GM10266 (cell line): Measurements from ENCODE around the gene STARD13.

Experiments
- DNase-seq: peaks from one replicate; pipeline ENCODE4 v3.0.0; 2012; ENCODE audit errors: extremely low spot score
- TF ChIP-seq, protein P1 (sequence below): IDR thresholded peaks from 2 replicates; pipeline ENCODE4 v1.5.1; 2012; ENCODE audit warnings: mild to moderate bottlenecking, low read depth; ENCODE audit not compliant: control insufficient read depth, insufficient read depth; ENCODE audit errors: missing control alignments

The STARD13 gene

GRCh38 chr13:33281951-33282595, 3.5 kb downstream of the STARD13 start:
- DNase-seq = no peak
- TF ChIP-seq, protein P1, sequence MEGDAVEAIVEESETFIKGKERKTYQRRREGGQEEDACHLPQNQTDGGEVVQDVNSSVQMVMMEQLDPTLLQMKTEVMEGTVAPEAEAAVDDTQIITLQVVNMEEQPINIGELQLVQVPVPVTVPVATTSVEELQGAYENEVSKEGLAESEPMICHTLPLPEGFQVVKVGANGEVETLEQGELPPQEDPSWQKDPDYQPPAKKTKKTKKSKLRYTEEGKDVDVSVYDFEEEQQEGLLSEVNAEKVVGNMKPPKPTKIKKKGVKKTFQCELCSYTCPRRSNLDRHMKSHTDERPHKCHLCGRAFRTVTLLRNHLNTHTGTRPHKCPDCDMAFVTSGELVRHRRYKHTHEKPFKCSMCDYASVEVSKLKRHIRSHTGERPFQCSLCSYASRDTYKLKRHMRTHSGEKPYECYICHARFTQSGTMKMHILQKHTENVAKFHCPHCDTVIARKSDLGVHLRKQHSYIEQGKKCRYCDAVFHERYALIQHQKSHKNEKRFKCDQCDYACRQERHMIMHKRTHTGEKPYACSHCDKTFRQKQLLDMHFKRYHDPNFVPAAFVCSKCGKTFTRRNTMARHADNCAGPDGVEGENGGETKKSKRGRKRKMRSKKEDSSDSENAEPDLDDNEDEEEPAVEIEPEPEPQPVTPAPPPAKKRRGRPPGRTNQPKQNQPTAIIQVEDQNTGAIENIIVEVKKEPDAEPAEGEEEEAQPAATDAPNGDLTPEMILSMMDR = no peak

DNA sequence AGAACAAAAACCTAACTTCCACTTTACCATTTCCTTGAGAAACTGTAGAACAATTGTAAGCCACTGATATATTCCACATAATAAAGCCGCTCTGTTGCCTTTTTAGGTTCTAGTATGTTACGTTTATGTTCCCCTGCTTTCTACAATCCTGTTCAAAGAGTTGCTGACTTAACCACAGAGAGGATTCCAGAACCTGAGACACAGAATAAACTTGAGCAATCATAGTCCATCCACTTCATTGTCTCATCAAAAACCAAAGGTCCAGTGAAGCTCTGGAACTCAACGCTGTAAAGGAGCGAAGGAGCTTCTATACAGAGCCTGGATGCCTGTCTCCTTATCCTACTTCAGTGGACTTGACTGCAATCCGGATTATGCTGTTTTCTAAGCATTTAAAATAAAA, 4.6 kb downstream of the STARD13 start:
- TF ChIP-seq, protein P1 = no peak
- DNase-seq = no peak

- no peak for DNase-seq
- TF ChIP-seq, protein P1 = no peak
Observed at GRCh38 chr13:33280279-33280905, 5.2 kb downstream of the STARD13 start.

- TF ChIP-seq, protein P1 = no peak
- DNase-seq = no peak
Observed at GRCh38 chr13:33279414-33280278, 5.9 kb downstream of the STARD13 start.

DNA sequence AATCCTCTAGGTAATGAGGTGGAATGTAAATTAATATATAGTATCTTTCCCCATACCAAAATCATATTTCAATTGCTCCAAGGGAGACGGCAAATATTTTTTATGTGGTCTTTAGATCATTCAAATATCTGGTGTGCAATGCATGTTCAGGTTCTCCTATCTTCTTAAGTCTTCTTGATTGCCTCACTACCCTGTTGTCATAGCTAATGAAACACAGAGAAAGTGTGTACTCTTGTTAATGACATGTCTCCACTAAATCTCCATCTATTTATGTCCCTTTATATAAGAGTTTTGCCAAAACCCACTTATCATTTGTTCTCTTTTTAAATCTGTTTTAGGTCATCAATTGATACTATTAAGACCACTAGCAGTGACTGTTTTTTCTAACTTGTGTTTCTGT, 6.6 kb downstream of the STARD13 start:
- TF ChIP-seq, protein P1 = no peak
- DNase-seq = no peak

DNA sequence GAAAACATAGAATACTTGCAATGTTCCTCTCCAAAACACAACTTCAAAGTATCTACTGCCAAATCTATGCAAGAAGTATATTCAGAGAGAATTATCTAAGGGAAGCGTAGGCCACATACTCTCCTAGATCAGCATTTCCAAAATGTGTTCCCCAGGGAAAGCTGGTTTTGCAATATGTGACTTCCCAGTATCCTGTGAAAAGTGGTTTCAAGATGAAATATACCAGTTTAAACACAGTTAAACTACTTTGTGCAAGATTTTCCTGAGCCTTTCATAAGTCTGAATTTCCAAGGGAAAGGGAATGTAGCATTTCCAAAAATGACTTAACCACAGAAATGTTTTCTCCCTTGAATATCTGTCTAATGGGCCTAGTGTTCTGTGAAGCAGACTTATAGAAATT, 7.6 kb downstream of the STARD13 start:
- no peak for DNase-seq

More for the DNA sequence above, 7.6 kb downstream of the STARD13 start:
- TF ChIP-seq, protein P1 = no peak
